GM19099 (cell line): ENCODE measurements around the gene GIT2.

Experiments used
- POLR2A ChIP-seq: IDR thresholded peaks from 3 replicates; pipeline ENCODE4 v1.6.1; 2011; ENCODE audit warnings: low read depth; ENCODE audit not compliant: insufficient read length; ENCODE audit errors: extremely low read depth

GIT2 gene

DNA sequence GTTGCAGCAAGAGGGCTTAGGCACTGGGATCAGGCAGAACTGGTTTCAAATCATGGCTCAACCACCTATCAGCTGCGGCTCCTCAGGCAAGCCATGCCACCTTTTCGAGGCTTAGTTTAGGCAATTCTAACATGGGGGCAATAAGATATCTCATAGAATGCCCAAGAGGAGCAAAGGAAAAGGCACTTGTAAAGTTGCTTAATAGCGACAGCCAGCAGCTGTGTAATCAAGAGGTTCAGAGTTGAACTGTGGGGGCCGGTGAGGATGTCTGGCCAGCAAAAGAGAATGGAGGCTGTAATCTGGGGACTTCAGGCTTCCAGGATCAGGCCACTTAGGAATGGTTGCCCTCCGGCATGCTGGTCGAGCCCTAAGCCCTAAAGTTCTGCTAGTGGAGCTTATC, 99.1 kb downstream of the GIT2 start:
- TF ChIP-seq POLR2A, result no peak

DNA sequence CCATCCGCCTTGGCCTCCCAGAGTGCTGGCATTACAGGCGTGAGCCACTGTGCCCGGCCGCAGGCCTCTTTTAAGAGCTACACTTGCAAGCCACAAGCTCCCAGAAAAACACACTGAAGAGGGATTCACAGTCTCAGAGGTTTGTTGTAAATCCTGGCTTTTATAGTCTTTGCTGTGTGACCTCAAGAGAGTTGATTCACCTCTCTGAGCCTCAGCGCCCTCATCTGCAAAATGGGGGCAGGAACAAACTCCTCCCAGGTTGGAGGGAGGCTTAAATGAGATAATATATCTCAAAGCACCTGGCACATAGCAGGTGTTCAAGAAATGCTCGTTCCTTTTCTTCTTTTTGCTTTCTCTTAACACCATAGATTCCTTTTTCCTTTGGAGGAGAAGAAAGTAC, 100.0 kb downstream of the GIT2 start:
- no peak for TF ChIP-seq POLR2A

DNA sequence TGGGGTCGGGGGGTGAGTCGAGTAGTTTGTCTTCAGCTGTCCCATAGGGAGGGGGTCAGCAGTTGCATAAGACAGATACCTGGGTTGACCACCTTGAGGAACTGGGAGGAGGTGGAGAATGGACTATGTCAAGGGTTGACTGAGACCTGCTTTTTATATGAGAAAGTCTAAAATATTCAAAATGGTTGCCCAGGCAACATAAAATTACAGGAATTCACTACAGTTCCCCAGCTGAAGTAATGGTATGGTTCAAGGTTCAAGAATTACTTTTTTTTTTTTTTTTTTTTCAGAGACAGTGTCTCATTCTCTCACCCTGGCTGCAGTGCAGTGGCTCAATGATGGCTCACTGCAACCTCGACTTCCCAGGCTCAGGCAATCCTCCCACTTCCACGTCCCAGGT, 101.2 kb downstream of the GIT2 start:
- TF ChIP-seq POLR2A, result no peak

DNA sequence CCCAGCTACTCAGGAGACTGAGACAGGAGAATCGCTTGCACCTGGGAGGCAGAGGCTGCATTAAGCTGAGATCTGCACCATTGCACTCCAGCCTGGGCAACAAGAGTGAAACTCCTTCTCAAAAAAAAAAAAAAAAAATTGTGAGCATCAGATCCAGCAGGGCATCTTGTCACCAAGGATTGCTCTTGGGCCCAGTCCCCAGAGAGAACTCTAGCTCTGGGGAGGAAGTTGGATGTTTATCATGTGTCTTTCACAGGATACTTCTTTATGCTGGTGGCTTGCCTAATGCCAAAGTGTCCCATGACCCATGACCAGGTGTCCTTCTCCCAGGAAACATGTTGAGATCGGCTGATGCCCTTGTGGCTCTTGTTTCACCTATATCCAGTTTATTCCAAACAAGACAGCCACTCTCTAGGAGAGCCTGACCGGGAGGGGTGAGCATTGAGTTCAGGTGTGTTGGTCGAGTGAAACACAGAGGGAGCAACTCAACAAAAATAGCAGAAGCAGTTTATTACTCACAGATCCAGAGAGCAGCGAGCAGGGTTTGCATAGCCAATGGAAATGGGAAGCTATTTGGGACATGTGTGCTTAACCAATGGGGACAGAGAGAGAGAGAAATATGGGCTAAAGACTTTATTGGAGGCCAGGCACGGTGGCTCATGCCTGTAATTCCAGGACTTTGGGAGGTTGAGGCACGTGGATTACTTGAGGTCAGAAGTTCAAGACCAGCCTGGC, 102.7 kb downstream of the GIT2 start:
- TF ChIP-seq POLR2A, result no peak

DNA sequence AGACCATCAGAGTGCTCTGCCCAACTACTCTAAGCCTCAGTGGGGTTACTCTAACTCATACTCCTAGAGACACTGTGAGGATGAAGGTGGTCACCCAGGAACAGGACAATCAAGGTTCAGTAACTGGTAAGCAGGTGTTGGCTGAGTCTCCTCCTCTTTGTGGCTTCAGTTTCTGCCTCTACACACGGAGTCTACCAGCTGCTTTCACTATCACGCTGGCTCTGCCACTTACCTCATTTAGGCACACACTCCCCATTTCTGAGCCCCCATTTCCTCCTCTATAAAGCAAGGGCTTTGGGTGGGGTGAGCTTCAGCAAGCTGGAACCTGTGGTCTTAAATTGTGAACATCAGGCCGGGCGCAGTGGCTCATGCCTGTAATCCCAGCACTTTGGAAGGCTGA, 103.4 kb downstream of the GIT2 start:
- TF ChIP-seq POLR2A, result no peak

DNA sequence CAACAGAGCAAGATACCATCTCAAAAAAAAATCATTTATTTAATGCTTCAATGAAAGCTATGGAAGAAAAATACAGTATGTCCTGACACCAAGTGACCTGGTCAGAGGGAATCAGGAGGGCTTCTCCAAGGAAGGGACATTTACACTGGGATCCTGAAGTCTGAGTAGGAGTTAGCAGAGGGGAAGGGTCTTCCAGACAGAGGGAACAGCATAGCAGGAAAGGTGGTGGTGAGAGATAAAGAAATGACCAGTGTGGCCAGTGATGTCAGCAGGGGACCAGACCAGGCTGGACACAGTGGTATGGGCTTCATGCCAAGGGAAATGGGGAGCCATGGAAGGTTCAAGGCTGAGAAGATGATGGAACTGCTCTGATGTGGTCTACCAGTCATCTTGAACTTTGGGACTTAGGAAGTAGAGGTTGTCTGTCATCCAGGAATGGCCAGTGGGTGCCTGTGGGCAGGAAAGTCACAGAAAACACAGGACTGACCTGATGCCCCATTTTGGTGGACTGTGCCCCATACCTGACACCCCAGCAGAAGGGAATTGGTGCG, 103.9 kb downstream of the GIT2 start:
- no peak for TF ChIP-seq POLR2A

DNA sequence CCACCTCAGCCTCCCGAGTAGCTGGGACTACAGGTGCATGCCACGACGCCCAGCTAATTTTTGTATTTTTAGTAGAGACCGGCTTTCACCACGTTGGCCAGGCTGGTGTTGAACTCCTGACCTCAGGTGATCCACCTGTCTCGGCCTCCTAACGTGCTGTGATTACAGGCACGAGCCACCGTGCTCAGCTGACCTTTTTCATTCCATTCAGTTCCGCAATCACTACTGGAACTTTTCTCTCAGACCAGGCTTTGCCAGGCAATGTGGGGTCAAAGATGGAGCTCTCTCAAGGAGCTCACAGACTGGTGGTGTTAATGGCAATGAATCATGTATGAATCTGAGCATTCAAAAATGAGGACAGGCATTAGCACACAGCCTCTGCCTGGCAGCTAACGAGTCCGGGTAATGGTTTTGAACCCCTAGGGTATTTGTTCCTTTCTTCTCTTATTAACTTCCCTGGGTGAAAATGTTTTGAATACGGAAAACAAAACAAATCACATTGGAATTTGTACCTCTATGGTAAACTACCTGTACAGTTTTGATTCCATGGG, 105.5 kb downstream of the GIT2 start:
- TF ChIP-seq POLR2A, result no peak

DNA sequence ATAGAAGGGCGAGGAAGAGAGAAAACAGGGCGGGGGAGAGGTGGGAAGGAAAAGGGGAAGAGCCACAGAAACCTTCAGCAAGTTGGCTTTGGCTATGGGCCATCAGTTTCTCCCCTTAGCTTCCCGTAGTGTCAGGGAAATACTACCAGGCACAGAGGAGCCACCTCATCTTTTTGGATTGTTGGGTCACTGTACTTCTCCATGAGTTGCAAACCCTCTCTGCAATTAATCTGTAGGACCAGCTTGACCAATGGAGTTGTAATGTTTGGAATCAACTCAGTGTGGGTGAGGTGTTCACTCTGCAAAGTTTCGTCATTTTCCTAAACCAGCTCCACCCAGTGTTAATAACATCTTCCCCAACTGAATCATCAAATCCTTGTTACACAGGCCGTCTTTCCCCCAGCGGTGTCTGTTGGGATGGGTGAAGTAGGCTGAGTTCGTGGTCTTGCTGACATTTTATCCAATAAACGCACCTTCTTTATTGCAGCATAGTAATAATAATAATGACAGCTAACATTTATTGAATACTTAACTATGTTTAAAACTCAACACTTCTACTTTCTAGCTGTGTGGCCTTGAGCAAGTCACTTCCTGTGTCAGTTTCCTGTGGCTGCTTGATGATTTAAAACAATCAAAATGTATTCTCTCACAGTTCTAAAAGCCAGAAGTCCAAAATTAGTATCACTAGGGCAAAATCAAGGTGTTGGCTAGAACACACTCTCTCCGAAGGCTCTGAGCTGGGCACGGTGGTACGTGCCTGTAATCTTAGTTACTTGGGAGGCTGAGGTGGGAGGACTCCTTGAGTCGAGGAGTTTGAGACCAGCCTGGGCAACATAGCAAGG, 107.8 kb downstream of the GIT2 start:
- TF ChIP-seq POLR2A, result no peak

DNA sequence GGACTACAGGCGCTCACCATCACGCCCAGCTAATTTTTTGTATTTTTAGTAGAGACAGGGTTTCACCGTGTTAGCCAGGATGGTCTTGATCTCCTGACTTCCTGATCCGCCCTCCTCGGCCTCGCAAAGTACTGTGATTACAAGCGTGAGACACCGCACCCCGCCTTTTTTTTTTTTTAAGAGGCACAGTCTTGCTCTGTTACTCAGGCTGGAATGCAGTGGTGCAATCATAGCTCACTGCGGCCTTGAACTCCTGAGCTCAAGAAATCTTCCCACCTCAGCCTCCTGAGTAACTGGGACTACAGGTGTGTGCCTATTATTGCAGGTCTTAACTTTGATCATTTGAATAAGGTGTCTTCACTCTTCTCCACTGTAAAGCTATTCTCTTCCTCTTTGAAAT, 110.6 kb downstream of the GIT2 start:
- no peak for TF ChIP-seq POLR2A

DNA sequence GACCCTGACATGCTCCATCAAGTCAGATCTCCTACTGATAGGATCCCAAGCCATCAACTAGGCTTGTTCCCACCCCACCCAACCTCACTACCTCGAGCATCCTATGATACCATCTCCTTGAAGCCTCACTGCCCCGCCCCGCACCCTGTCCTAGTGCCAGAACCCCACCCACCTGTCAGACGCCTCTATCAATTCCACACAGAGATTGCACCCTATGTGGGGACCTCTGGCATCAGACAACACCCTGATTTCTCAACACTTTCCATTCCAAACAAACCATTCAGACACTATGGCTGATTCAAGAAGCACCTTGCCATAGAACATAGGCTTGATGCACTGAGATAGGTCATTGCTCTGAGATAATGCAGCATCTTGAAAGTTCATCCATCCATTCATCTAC, 112.7 kb downstream of the GIT2 start:
- TF ChIP-seq POLR2A, result no peak

DNA sequence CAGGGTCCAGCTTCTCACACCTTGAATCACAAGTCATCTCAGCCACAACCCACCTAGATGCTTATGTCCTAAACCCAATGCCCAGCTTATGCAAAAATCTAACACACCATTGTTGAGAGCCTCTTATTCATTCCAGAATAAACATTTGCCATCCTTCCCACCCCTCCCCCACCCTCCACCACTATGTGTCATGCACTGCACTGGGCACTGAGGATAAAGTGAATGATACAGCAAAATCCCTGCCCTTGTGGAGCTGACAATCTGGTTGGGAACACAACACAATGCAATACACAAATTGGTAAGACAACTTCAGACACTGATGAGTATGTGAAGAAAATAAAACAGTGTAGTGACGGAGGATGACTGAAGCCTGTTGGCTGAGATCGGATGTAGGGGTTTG, 114.4 kb downstream of the GIT2 start:
- no peak for TF ChIP-seq POLR2A

DNA sequence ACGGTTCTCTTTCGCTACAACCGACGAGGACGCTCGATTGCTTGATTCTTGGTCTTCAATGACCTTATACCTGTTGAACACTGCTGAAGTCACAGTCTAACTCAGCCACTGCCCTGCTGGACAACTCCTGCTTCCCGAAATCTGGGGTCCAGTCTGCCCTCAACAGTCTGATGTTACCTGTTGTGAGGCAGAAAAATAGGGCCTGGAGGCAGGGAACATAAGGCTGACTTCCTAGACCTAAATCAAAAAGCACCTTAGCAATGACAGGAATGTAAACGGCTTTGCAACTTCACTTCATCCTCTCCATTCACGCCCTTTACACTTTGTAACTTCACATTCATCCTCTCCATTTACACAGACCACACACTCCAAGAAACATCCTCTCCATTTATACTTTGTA, 115.2 kb downstream of the GIT2 start:
- TF ChIP-seq POLR2A, result no peak

DNA sequence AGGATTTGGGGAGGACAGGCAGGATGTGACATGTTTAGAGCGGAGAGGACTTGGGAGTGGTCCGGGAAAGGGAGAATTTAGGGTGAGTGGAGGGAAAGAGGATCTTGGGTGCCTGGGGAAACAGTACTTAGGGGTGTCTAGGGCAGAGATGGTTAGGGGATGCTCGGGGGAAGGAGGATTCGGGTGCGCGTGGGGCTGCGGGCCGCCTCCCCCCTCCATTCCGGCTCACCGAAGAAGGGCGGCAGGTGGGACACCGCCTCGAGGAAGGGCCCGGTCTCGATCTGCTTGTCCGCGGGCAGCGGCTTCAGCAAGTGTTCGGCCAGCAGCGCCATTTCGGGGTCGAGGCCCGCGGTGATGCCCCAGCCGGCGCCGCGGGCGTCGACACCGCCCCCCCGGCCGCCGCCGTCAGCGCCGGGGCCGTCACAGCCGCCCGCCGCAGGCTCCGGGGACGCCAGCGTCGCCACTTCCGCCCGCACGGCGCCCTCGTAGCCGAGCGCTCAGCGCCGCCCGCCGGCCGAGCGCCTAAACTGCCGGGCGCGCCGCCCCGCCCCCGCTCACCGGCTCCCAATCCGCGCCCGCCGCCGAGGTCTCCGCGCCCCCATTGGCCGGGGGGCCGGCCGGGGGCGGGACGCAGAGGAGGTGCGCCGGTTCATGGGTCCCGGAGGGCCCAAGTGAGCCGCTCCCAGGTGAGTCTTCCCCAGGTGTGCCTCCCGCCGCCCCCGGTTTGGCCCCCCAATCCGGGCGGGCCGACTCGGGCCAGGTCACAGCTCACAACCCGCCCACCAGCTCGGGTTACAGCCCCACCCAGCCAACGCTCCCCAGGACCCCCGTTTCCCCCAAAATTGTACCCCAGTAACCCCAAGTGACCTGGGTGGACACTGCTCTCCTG, 115.9 kb downstream of the GIT2 start, which contains the start of gene GLTP:
Gene GLTP, minus strand, starts transcription at position 499 of the 889 bp plus-strand sequence. Its CDS starts 167 bp downstream, at position 332.
- TF ChIP-seq POLR2A, result peak; percentile 66
